HCT116 (cell line): ENCODE measurements around the gene DNM2. TPM values are rescaled to one million over a fixed set of nuclear protein-coding genes. Genes with fewer than 3 reads are reported as not detected.
A peak's percentile ranks its signal among the peaks of the same experiment; 100 is the strongest.

Experiments
- ATAC-seq: fragments of 200-7000 bp; cut with Tn5 transposase; 2 replicates; pipeline ENCODE4 v1.9.1; 2020; ENCODE audit warnings: mild to moderate bottlenecking, moderate library complexity
- BruUV-seq: library from RNA; stranded (reverse); fragments of 400-500 nt; replicated peaks from 2 replicates; lab custom pipeline; 2021; lab: Mats Ljungman, UMichigan
- CTCF ChIA-PET: fragments of 300-600 bp; sonication (Branson Sonifier 250); formaldehyde crosslinking; loops from one replicate; lab custom pipeline; 2021; ENCODE audit warnings: antibody characterized with exemption; lab: Charles Lee
- POLR2A ChIA-PET: fragments of 300-600, 350-600 bp; sonication (Branson Sonifier 250); formaldehyde crosslinking; loops from one replicate; lab custom pipeline; 2021; ENCODE audit warnings: antibody characterized with exemption; lab: Charles Lee
- RAD21 ChIA-PET, 2 experiments: fragments of 300-600 bp; sonication (Branson Sonifier 250); formaldehyde crosslinking; loops; one replicate each; lab custom pipeline; 2023; ENCODE audit warnings: low total read pairs in 2 of 2; ENCODE audit not compliant: uncharacterized antibody in 2 of 2, unreplicated experiment in 2 of 2, low non-redundant PET in 1 of 2; lab: Charles Lee
- DNase-seq: peaks from one replicate; pipeline ENCODE4 v3.0.0-alpha.2; 2010; ENCODE audit warnings: low read depth, low spot score
- H2AFZ ChIP-seq: fragments of 200-600 bp; shearing (Covaris generic), sonication (generic); 2 replicates; pipeline ENCODE4 v1.6.1; 2017; ENCODE audit warnings: low read depth, mixed run types, mixed read lengths, antibody characterized with exemption, low read length; ENCODE audit not compliant: poor library complexity, severe bottlenecking
- H3K27ac ChIP-seq: 2 replicates; pipeline ENCODE4 v1.5.1; 2012; ENCODE audit warnings: low read depth, low read length
- H3K27me3 ChIP-seq: fragments of 200-600 bp; sonication (generic); 2 replicates; pipeline ENCODE4 v1.6.1; 2016; ENCODE audit warnings: mixed run types, low read length, mixed read lengths; ENCODE audit not compliant: insufficient read depth
- H3K36me3 ChIP-seq, 2 experiments: fragments of 200-500 bp in 1 of 2; fragments of 200-600 bp in 1 of 2; sonication (Bioruptor generic) in 1 of 2; sonication (generic) in 1 of 2; 2 replicates each; pipeline versions ENCODE4 v1.5.1 to v1.6.1; 2014 to 2016; ENCODE audit warnings: low read length in 2 of 2, inconsistent platforms in 1 of 2, mixed read lengths in 1 of 2, mixed run types in 1 of 2; ENCODE audit not compliant: insufficient read depth in 2 of 2, control insufficient read depth in 1 of 2
- H3K4me1 ChIP-seq, 2 experiments: fragments of 200-600 bp in 1 of 2; sonication (generic) in 1 of 2; 2 replicates each; pipeline versions ENCODE4 v1.5.1 to v1.6.1; 2012 to 2017; ENCODE audit warnings: low read length in 2 of 2, inconsistent platforms in 1 of 2, mild to moderate bottlenecking in 1 of 2, mixed read lengths in 1 of 2, mixed run types in 1 of 2, moderate library complexity in 1 of 2; ENCODE audit not compliant: insufficient read depth in 2 of 2, control insufficient read depth in 1 of 2
- H3K4me2 ChIP-seq: fragments of 200-600 bp; sonication (generic); 2 replicates; pipeline ENCODE4 v1.6.1; 2017; ENCODE audit warnings: mixed run types, low read length, mixed read lengths
- H3K4me3 ChIP-seq, 2 experiments: fragments of 200-600 bp in 1 of 2; sonication (generic) in 1 of 2; replicated peaks in 1 of 2; 2 replicates each; pipeline ENCODE4 v1.5.1; 2011 to 2016; ENCODE audit warnings: low read length in 2 of 2, control low read depth in 1 of 2, low read depth in 1 of 2, mild to moderate bottlenecking in 1 of 2, mixed read lengths in 1 of 2, mixed run types in 1 of 2
- H3K79me2 ChIP-seq: fragments of 200-600 bp; sonication (generic); 2 replicates; pipeline ENCODE4 v1.6.1; 2017; ENCODE audit warnings: mild to moderate bottlenecking, mixed run types, low read length, moderate library complexity, mixed read lengths; ENCODE audit not compliant: insufficient read depth
- H3K9ac ChIP-seq: fragments of 200-600 bp; sonication (generic); 2 replicates; pipeline ENCODE4 v1.6.1; 2016; ENCODE audit warnings: low read length, mixed read lengths
- H3K9me2 ChIP-seq: fragments of 200-600 bp; sonication (generic), shearing (Covaris generic); 2 replicates; pipeline ENCODE4 v1.6.1; 2017; ENCODE audit warnings: mixed run types, mild to moderate bottlenecking, moderate library complexity; ENCODE audit not compliant: insufficient read depth
- H3K9me3 ChIP-seq, 2 experiments: fragments of 200-500 bp in 1 of 2; fragments of 200-600 bp in 1 of 2; sonication (Bioruptor generic) in 1 of 2; sonication (generic) in 1 of 2; 2 replicates each; pipeline ENCODE4 v1.6.1; 2014 to 2017; ENCODE audit warnings: low read length in 2 of 2, mixed read lengths in 2 of 2, inconsistent platforms in 1 of 2, low read depth in 1 of 2, mild to moderate bottlenecking in 1 of 2, mixed run types in 1 of 2, moderate library complexity in 1 of 2; ENCODE audit not compliant: control insufficient read depth in 1 of 2, insufficient read depth in 1 of 2
- H4K20me1 ChIP-seq: fragments of 200-600 bp; sonication (generic), shearing (Covaris generic); 2 replicates; pipeline ENCODE4 v1.6.1; 2017; ENCODE audit warnings: mixed run types, mild to moderate bottlenecking, moderate library complexity; ENCODE audit not compliant: insufficient read depth
- CBX3 ChIP-seq: IDR thresholded peaks from 2 replicates; pipeline ENCODE4 v1.6.1; 2012; ENCODE audit warnings: low read depth
- CEBPB ChIP-seq: IDR thresholded peaks from 2 replicates; pipeline ENCODE4 v1.6.1; 2012; ENCODE audit warnings: low read depth
- EGR1 ChIP-seq: IDR thresholded peaks from 2 replicates; pipeline ENCODE4 v1.6.1; 2012; ENCODE audit warnings: low read depth
- ELF1 ChIP-seq: IDR thresholded peaks from 2 replicates; pipeline ENCODE4 v1.6.1; 2012; ENCODE audit warnings: low read depth, borderline replicate concordance
- EZH2 ChIP-seq: fragments of 200-600 bp; sonication (generic); IDR thresholded peaks from 2 replicates; pipeline ENCODE4 v1.6.1; 2017; ENCODE audit warnings: antibody characterized with exemption, mixed run types
- EZH2phosphoT487 ChIP-seq: fragments of 200-600 bp; IDR thresholded peaks from 2 replicates; pipeline ENCODE4 v1.6.1; 2018; ENCODE audit warnings: antibody characterized with exemption, borderline replicate concordance
- FOSL1 ChIP-seq: IDR thresholded peaks from 2 replicates; pipeline ENCODE4 v1.6.1; 2012; ENCODE audit warnings: low read depth
- POLR2A ChIP-seq: IDR thresholded peaks from 2 replicates; pipeline ENCODE4 v1.7.0; 2011; ENCODE audit warnings: borderline replicate concordance; ENCODE audit not compliant: insufficient read depth, insufficient read length; ENCODE audit errors: extremely low read depth
- POLR2AphosphoS5 ChIP-seq: IDR thresholded peaks from 2 replicates; pipeline ENCODE4 v1.6.1; 2011; ENCODE audit warnings: mild to moderate bottlenecking, low read depth, low read length, moderate library complexity
- RAD21 ChIP-seq: IDR thresholded peaks from 2 replicates; pipeline ENCODE4 v1.6.1; 2012; ENCODE audit warnings: low read depth, mild to moderate bottlenecking
- SIN3A ChIP-seq: IDR thresholded peaks from 2 replicates; pipeline ENCODE4 v1.6.1; 2012; ENCODE audit warnings: low read depth
- SP1 ChIP-seq: IDR thresholded peaks from 2 replicates; pipeline ENCODE4 v1.6.1; 2012; ENCODE audit warnings: low read depth
- YY1 ChIP-seq: IDR thresholded peaks from 2 replicates; pipeline ENCODE4 v1.6.1; 2011; ENCODE audit warnings: low read length, low read depth, moderate library complexity, mild to moderate bottlenecking; ENCODE audit not compliant: insufficient replicate concordance; ENCODE audit errors: extremely low read depth
- ZBTB33 ChIP-seq: IDR thresholded peaks from 2 replicates; pipeline ENCODE4 v1.6.1; 2011; ENCODE audit warnings: mild to moderate bottlenecking, low read length, moderate library complexity; ENCODE audit not compliant: insufficient replicate concordance; ENCODE audit errors: extremely low read depth
- ZFX ChIP-seq: fragments of 450-650 bp; IDR thresholded peaks from 2 replicates; pipeline ENCODE4 v1.6.1; 2017
- ZNF274 ChIP-seq: fragments of 200-500 bp; sonication (Bioruptor generic); IDR thresholded peaks from 2 replicates; pipeline ENCODE4 v1.6.1; 2014; ENCODE audit warnings: mild to moderate bottlenecking, low read depth, low read length, inconsistent platforms
- intact Hi-C: fragments of 100-400 bp; cut with micrococcal nuclease; formaldehyde crosslinking; loops from 2 replicates; pipeline ENCODE4 v1.10.0; 2022
- total RNA-seq: library from RNA; stranded (reverse); gene quantifications from one replicate; pipeline ENCODE4 v1.2.1, GENCODE V29; 2021; ENCODE audit not compliant: unreplicated experiment
- TF ChIP-seq, protein P1 (sequence below): IDR thresholded peaks from 2 replicates; pipeline ENCODE4 v1.6.1; 2012; ENCODE audit warnings: low read depth
- TF ChIP-seq, protein P2 (sequence below), 3 experiments: fragments of 200-600 bp in 1 of 3; sonication (generic) in 1 of 3; IDR thresholded peaks in 2 of 3; conservative IDR thresholded peaks in 1 of 3; 2 replicates each; pipeline ENCODE4 v1.5.1; 2012 to 2017; ENCODE audit warnings: low read depth in 2 of 3, low read length in 2 of 3, antibody characterized with exemption in 1 of 3, borderline replicate concordance in 1 of 3, control low read depth in 1 of 3, mild to moderate bottlenecking in 1 of 3, mixed read lengths in 1 of 3, mixed run types in 1 of 3, moderate library complexity in 1 of 3; ENCODE audit not compliant: insufficient read depth in 1 of 3

DNM2 gene
- total RNA-seq, 1 experiment from 2014 or later = 183 TPM

DNA sequence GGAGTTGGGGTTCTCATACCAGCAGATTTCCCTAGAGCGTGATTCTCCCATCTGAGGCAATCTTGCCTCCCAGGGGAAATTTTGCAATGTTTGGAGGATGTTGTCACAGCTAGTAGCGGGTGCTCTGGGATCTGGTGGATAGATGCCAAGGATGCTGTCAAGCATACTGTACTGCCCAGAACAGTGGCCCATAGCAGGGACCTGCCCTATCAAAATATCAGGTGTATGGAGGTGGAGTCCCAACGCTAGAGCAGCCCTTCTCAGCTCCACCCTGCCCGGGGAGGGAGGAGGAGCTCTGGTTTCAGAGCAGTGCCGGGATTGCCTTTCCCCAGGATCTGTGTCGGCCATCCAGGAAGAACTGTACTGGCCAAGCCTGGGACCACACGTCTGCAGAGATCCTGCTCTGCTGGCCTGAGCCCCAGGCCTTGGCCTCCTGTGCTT, 27.5 kb upstream of the DNM2 start:
- H3K9ac ChIP-seq = no peak overlapping the region
- ChIA-PET RAD21 (no interaction called here), CTCF (no interaction called here), POLR2A (no interaction called here)
- H3K4me1 ChIP-seq = peaks cover 2 to 5% of the 10 kb centered on the region in 2 experiments; a peak in 3 of 4 replicates
- DNase-seq = no peak
- no peak overlapping the region for H3K4me3 ChIP-seq
- H3K9me2 ChIP-seq = no peaks in the 10 kb centered on the region
- H3K4me2 ChIP-seq = no peak overlapping the region
- intact Hi-C loops = no loop called here
- no peaks in the 10 kb centered on the region for H3K9me3 ChIP-seq
- no peak overlapping the region for H2AFZ ChIP-seq
- BruUV-seq = no TSS peak
- no peak overlapping the region for H3K27ac ChIP-seq
- H3K36me3 ChIP-seq = peaks cover 50 to 59% of the 10 kb centered on the region in 2 experiments
- H3K79me2 ChIP-seq = peaks cover 40% of the 10 kb centered on the region; the same call in 1 of the 2 replicates
- no peak for TF ChIP-seq POLR2AphosphoS5
- TF ChIP-seq SP1 = no peak
- TF ChIP-seq EGR1 = no peak
- TF ChIP-seq CEBPB = no peak
- no peak for TF ChIP-seq FOSL1
- no peak for TF ChIP-seq YY1
- TF ChIP-seq ZFX = no peak
- TF ChIP-seq CBX3 = no peak
- TF ChIP-seq ZNF274 = no peak
- no peak for TF ChIP-seq EZH2
- TF ChIP-seq, protein P1, sequence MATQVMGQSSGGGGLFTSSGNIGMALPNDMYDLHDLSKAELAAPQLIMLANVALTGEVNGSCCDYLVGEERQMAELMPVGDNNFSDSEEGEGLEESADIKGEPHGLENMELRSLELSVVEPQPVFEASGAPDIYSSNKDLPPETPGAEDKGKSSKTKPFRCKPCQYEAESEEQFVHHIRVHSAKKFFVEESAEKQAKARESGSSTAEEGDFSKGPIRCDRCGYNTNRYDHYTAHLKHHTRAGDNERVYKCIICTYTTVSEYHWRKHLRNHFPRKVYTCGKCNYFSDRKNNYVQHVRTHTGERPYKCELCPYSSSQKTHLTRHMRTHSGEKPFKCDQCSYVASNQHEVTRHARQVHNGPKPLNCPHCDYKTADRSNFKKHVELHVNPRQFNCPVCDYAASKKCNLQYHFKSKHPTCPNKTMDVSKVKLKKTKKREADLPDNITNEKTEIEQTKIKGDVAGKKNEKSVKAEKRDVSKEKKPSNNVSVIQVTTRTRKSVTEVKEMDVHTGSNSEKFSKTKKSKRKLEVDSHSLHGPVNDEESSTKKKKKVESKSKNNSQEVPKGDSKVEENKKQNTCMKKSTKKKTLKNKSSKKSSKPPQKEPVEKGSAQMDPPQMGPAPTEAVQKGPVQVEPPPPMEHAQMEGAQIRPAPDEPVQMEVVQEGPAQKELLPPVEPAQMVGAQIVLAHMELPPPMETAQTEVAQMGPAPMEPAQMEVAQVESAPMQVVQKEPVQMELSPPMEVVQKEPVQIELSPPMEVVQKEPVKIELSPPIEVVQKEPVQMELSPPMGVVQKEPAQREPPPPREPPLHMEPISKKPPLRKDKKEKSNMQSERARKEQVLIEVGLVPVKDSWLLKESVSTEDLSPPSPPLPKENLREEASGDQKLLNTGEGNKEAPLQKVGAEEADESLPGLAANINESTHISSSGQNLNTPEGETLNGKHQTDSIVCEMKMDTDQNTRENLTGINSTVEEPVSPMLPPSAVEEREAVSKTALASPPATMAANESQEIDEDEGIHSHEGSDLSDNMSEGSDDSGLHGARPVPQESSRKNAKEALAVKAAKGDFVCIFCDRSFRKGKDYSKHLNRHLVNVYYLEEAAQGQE = no peak
- no peak for TF ChIP-seq ELF1
- TF ChIP-seq SIN3A = no peak
- no peak for TF ChIP-seq EZH2phosphoT487
- TF ChIP-seq, protein P2, sequence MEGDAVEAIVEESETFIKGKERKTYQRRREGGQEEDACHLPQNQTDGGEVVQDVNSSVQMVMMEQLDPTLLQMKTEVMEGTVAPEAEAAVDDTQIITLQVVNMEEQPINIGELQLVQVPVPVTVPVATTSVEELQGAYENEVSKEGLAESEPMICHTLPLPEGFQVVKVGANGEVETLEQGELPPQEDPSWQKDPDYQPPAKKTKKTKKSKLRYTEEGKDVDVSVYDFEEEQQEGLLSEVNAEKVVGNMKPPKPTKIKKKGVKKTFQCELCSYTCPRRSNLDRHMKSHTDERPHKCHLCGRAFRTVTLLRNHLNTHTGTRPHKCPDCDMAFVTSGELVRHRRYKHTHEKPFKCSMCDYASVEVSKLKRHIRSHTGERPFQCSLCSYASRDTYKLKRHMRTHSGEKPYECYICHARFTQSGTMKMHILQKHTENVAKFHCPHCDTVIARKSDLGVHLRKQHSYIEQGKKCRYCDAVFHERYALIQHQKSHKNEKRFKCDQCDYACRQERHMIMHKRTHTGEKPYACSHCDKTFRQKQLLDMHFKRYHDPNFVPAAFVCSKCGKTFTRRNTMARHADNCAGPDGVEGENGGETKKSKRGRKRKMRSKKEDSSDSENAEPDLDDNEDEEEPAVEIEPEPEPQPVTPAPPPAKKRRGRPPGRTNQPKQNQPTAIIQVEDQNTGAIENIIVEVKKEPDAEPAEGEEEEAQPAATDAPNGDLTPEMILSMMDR (IDR thresholded peaks at IDR 0.05 in 2 of 3, conservative IDR thresholded peaks at IDR 0.05 in 1 of 3; ENCODE audit: borderline replicate concordance in 1 of 3, insufficient read depth in 1 of 3, low read depth in 2 of 3, low read length in 2 of 3) = no peak
- TF ChIP-seq POLR2A = no peak
- TF ChIP-seq ZBTB33 = no peak
- TF ChIP-seq RAD21 = no peak
- no peaks in the 10 kb centered on the region for H3K27me3 ChIP-seq
- peak; percentile 21; the same call in 1 of the 2 replicates for ATAC-seq
- H4K20me1 ChIP-seq = peaks cover 10% of the 10 kb centered on the region; the same call in 1 of the 2 replicates
